Uterus (tissue), 4 donors: ENCODE results near the gene UCK1. TPM values are rescaled to one million over a fixed set of nuclear protein-coding genes. Genes with fewer than 3 reads are reported as not detected.
"Not testable (repeated sequence)": the region's sequence is repeated elsewhere in the genome, so short reads cannot be mapped to it uniquely, and the experiment has no call there.

Source experiments
- DNase-seq, 2 donors: peaks; one replicate each; pipeline ENCODE4 v3.0.0-alpha.2; 2019 to 2020
- H3K27ac ChIP-seq, 2 donors: fragments of 200-600 bp; sonication (generic); 1 replicate in 1 of 2; 2 replicates in 1 of 2; pipeline ENCODE4 v1.5.1; 2016 to 2018
- H3K27me3 ChIP-seq, 2 donors: fragments of 200-600 bp; sonication (generic); one replicate each; pipeline ENCODE4 v1.5.1; 2018 to 2019; ENCODE audit warnings: control low read depth in 1 of 2
- H3K36me3 ChIP-seq, 2 donors: fragments of 200-600 bp; sonication (generic); one replicate each; pipeline ENCODE4 v1.5.1; 2019; ENCODE audit warnings: control low read depth in 1 of 2
- H3K4me1 ChIP-seq, 2 donors: fragments of 200-600 bp; sonication (generic); one replicate each; pipeline ENCODE4 v1.5.1; 2018 to 2019; ENCODE audit warnings: control low read depth in 1 of 2
- H3K4me3 ChIP-seq, 2 donors: fragments of 200-600 bp; sonication (generic); 1 replicate in 1 of 2; 2 replicates in 1 of 2; pipeline ENCODE4 v1.5.1; 2018 to 2019; ENCODE audit warnings: mild to moderate bottlenecking in 1 of 2
- H3K9me3 ChIP-seq, 2 donors: fragments of 200-600 bp; sonication (generic); one replicate each; pipeline ENCODE4 v1.5.1; 2019; ENCODE audit warnings: control low read depth in 1 of 2
- POLR2A ChIP-seq, 2 donors: fragments of 450-650 bp; IDR thresholded peaks; one replicate each; pipeline ENCODE4 v1.6.1; 2016; ENCODE audit warnings: antibody characterized with exemption in 2 of 2, mild to moderate bottlenecking in 1 of 2, moderate library complexity in 1 of 2
- intact Hi-C: fragments of 100-400 bp; cut with DNase I; formaldehyde crosslinking; loops from one replicate; pipeline ENCODE4 v1.15.1; 2023; ENCODE audit warnings: low total_unique reads
- total RNA-seq, 4 donors: library from RNA; depleted of rRNA in 3 of 4; stranded (reverse); fragments of >200 nt in 3 of 4; gene quantifications; one replicate each; pipeline versions ENCODE4 v1.1.0 to v1.2.4, GENCODE V29; 2014 to 2023
- TF ChIP-seq, protein P1 (sequence below), 4 experiments: fragments of 200-600 bp in 2 of 4; fragments of 450-650 bp in 2 of 4; sonication (generic) in 2 of 4; IDR thresholded peaks; one replicate each; pipeline ENCODE4 v1.5.1; 2016 to 2019; ENCODE audit warnings: antibody characterized with exemption in 4 of 4, mild to moderate bottlenecking in 2 of 4, moderate library complexity in 1 of 4
- donor health status: DM: yes; HTN: yes; CAD: no.

The UCK1 gene
- total RNA-seq, 4 donors from 2014 or later, result 7.7 to 37.7 (median 18.6) TPM

DNA sequence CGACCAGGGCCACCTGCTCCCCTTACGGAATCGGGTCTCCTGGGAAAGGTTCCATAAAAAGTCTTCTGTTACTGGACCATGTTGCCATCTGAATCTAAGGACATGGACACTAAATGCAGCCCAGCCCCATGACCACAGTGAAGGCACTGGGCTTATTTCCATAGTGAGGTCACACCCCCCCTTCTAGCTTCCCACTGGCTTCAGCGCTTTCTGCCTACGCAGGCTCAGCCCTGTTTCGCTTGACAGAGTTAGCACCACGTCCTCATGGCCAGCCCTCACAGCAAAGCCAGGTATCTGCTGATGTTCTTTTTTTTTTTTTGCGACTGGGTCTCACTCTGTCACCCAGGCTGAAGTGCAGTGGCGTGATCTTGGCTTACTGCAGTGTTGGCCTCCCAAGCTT, 14.1 kb downstream of the UCK1 start:
- intact Hi-C loops, result no loop called here
- TF ChIP-seq, protein P1, sequence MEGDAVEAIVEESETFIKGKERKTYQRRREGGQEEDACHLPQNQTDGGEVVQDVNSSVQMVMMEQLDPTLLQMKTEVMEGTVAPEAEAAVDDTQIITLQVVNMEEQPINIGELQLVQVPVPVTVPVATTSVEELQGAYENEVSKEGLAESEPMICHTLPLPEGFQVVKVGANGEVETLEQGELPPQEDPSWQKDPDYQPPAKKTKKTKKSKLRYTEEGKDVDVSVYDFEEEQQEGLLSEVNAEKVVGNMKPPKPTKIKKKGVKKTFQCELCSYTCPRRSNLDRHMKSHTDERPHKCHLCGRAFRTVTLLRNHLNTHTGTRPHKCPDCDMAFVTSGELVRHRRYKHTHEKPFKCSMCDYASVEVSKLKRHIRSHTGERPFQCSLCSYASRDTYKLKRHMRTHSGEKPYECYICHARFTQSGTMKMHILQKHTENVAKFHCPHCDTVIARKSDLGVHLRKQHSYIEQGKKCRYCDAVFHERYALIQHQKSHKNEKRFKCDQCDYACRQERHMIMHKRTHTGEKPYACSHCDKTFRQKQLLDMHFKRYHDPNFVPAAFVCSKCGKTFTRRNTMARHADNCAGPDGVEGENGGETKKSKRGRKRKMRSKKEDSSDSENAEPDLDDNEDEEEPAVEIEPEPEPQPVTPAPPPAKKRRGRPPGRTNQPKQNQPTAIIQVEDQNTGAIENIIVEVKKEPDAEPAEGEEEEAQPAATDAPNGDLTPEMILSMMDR (IDR thresholded peaks at IDR 0.05), result no peak
- TF ChIP-seq POLR2A (IDR thresholded peaks at IDR 0.05), result no peak
- no peak for DNase-seq
- Histone ChIP-seq H3K9me3 (no peaks in the 10 kb centered on the region), H3K36me3 (no peaks in the 10 kb centered on the region), H3K4me1 (no peaks in the 10 kb centered on the region), H3K27me3 (no peaks in the 10 kb centered on the region), H3K27ac (no peak overlapping the region), H3K4me3 (no peak overlapping the region)

DNA sequence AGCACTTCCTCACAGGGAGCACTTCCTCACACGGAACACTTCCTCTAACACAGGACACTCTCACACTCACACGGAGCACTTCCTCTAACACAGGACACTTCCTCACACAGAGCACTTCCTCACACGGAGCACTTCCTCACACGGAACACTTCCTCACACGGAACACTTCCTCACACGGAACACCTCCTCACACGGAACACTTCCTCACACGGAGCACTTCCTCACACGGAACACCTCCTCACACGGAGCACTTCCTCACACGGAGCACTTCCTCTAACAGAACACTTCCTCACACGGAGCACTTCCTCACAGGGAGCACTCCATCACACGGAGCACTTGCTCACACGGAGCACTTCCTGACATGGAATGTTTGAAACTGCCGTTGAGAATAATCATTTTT, 15.0 kb downstream of the UCK1 start:
- Histone ChIP-seq H3K9me3 (no peaks in the 10 kb centered on the region), H3K4me1 (no peaks in the 10 kb centered on the region), H3K27ac (no peak overlapping the region), H3K36me3 (no peaks in the 10 kb centered on the region), H3K27me3 (no peaks in the 10 kb centered on the region), H3K4me3 (no peak overlapping the region)
- intact Hi-C loops, result no loop called here
- no peak for DNase-seq
- no peak for TF ChIP-seq POLR2A (IDR thresholded peaks at IDR 0.05)
- TF ChIP-seq, protein P1 (IDR thresholded peaks at IDR 0.05), result no peak

DNA sequence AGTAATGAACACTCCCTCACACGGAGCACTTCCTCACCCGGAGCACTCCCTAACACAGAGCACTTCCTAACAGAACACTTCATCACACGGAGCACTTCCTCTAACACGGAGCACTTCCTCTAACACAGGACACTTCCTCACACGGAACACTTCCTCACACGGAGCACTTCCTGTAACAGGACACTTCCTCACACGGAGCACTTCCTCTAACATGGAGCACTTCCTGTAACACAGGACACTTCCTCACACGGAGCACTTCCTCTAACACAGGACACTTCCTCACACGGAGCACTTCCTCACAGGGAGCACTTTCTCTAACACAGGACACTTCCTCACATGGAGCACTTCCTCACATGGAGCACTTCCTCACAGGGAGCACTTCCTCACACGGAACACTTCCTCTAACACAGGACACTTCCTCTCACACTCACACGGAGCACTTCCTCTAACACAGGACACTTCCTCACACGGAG, 15.5 kb downstream of the UCK1 start:
- H3K36me3 ChIP-seq, result not testable (repeated sequence)

DNA sequence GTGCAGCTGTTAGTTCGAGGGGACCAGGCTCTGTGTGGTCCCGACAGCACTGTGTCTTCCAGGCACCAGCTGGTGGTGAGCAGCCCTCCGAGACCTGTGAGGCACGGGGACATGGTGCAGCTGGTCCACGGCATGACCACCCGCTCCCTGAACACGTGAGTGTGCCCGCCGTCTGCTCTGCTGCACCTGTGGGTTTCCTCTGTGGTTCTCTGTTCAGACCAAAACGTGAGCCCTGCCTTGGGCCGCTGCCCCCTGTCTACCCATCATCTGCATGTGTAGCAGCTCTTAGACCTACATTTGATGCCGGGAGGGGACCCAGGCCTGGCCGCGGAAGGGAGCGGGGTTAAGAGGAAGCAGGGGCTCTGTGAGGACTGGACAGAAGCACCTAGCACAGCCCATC, 17.9 kb downstream of the UCK1 start:
- no peaks in the 10 kb centered on the region for H3K36me3 ChIP-seq

More for the DNA sequence above, 15.5 kb downstream of the UCK1 start:
- H3K27me3 ChIP-seq, H3K4me3 ChIP-seq, H3K9me3 ChIP-seq, intact Hi-C loops, H3K27ac ChIP-seq, H3K4me1 ChIP-seq, DNase-seq: not testable (repeated sequence)

DNA sequence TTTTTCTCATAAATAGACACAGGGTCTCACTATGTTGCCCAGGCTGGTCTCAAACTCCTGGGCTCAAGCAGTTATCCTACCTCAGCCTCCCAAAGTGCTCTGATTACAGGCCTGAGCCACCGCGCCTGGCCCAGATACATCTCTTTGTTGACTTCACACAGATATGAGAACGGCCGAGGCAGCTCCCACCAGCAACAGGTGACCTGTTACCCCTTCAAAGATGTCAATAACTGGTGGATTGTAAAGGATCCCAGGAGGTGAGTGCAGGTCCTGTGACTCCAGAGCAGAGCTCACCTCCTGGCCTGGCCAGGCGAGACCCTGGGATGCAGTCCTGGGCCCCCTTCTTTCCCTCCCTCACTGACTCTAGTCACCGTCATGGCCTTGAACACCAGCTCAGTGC, 19.2 kb downstream of the UCK1 start:
- intact Hi-C loops, result no loop called here
- Histone ChIP-seq H3K4me3 (no peak overlapping the region), H3K4me1 (no peaks in the 10 kb centered on the region), H3K27ac (no peak overlapping the region), H3K27me3 (no peaks in the 10 kb centered on the region), H3K9me3 (no peaks in the 10 kb centered on the region), H3K36me3 (no peaks in the 10 kb centered on the region)
- no peak for TF ChIP-seq POLR2A (IDR thresholded peaks at IDR 0.05)
- TF ChIP-seq, protein P1 (IDR thresholded peaks at IDR 0.05), result no peak
- DNase-seq, result no peak

More for the DNA sequence above, 17.9 kb downstream of the UCK1 start:
- DNase-seq, result no peak
- no peak overlapping the region for H3K4me3 ChIP-seq
- no peaks in the 10 kb centered on the region for H3K9me3 ChIP-seq
- intact Hi-C loops, result no loop called here
- H3K27ac ChIP-seq, result no peak overlapping the region
- TF ChIP-seq POLR2A (IDR thresholded peaks at IDR 0.05), result no peak
- TF ChIP-seq, protein P1 (IDR thresholded peaks at IDR 0.05), result no peak
- no peaks in the 10 kb centered on the region for H3K27me3 ChIP-seq
- no peaks in the 10 kb centered on the region for H3K4me1 ChIP-seq

DNA sequence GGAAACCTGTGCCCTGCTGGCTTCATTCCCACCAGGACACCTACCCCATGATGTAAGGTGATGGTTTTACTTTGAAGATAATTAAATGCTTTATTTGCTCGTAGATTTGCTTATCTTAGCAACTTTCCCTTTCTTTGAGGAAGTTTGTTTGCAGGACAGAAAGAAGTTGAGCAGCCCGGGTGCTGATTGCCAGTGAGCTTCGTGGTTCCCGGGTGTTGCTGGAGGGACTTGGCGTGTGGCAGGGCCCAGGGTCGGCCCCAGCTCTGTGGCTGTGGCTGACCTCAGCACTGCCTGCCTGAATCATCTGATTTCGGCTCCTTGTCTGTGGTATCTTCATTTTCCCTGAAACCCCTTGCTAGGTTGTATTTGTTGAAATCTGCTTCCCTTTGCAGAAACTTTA, 19.6 kb downstream of the UCK1 start:
- no peak overlapping the region for H3K4me3 ChIP-seq
- intact Hi-C loops, result no loop called here
- DNase-seq, result no peak
- H3K36me3 ChIP-seq, result no peaks in the 10 kb centered on the region
- no peak overlapping the region for H3K27ac ChIP-seq
- TF ChIP-seq, protein P1 (IDR thresholded peaks at IDR 0.05), result no peak
- no peak for TF ChIP-seq POLR2A (IDR thresholded peaks at IDR 0.05)
- no peaks in the 10 kb centered on the region for H3K4me1 ChIP-seq
- no peaks in the 10 kb centered on the region for H3K9me3 ChIP-seq
- H3K27me3 ChIP-seq, result no peaks in the 10 kb centered on the region
